ENCODE data around the gene FBN1. TPM values are rescaled to one million over a fixed set of nuclear protein-coding genes. Genes with fewer than 3 reads are reported as not detected.

Gene FBN1
- total RNA-seq, 2 donors from 2014 or later: 57.1 to 84.9 TPM

- TF ChIP-seq CTCF (IDR thresholded peaks at IDR 0.05): no peak
- H3K27me3 ChIP-seq: no peaks in the 10 kb centered on the region
- no peak overlapping the region for H3K4me3 ChIP-seq
These were observed 35.8 kb upstream of the FBN1 start for GRCh38 chr15:48681353-48681752.

GRCh38 chr15:48680841-48681240, 35.3 kb upstream of the FBN1 start:
- H3K4me1 ChIP-seq: no peaks in the 10 kb centered on the region
- no peaks in the 10 kb centered on the region for H3K36me3 ChIP-seq
- no peak overlapping the region for H3K27ac ChIP-seq
- DNase-seq (ENCODE audit: low spot score): no peak
- no peak overlapping the region for H3K4me3 ChIP-seq
- no peaks in the 10 kb centered on the region for H3K9me3 ChIP-seq
- H3K27me3 ChIP-seq: no peaks in the 10 kb centered on the region
- no peak for TF ChIP-seq CTCF (IDR thresholded peaks at IDR 0.05)

More at GRCh38 chr15:48681353-48681752, 35.8 kb upstream of the FBN1 start:
- H3K4me1 ChIP-seq: no peaks in the 10 kb centered on the region
- no peaks in the 10 kb centered on the region for H3K36me3 ChIP-seq
- no peak overlapping the region for H3K27ac ChIP-seq
- DNase-seq (ENCODE audit: low spot score): no peak
- H3K9me3 ChIP-seq: no peaks in the 10 kb centered on the region

- H3K27me3 ChIP-seq: no peaks in the 10 kb centered on the region
- H3K4me1 ChIP-seq: no peaks in the 10 kb centered on the region
- H3K36me3 ChIP-seq: no peaks in the 10 kb centered on the region
- H3K27ac ChIP-seq: no peak overlapping the region
- DNase-seq (ENCODE audit: low spot score): no peak
- no peak for TF ChIP-seq CTCF (IDR thresholded peaks at IDR 0.05)
- no peak overlapping the region for H3K4me3 ChIP-seq
- H3K9me3 ChIP-seq: no peaks in the 10 kb centered on the region
These were observed 34.4 kb upstream of the FBN1 start for GRCh38 chr15:48679952-48680351.

GRCh38 chr15:48678851-48679250, 33.3 kb upstream of the FBN1 start:
- no peak for TF ChIP-seq CTCF (IDR thresholded peaks at IDR 0.05)
- H3K4me3 ChIP-seq: no peak overlapping the region
- DNase-seq (ENCODE audit: low spot score): no peak

GRCh38 chr15:48677821-48678220, 32.3 kb upstream of the FBN1 start:
- Histone ChIP-seq H3K27me3 (no peaks in the 10 kb centered on the region), H3K4me3 (no peak overlapping the region), H3K9me3 (no peaks in the 10 kb centered on the region), H3K36me3 (no peaks in the 10 kb centered on the region), H3K27ac (no peak overlapping the region), H3K4me1 (no peaks in the 10 kb centered on the region)
- no peak for TF ChIP-seq CTCF (IDR thresholded peaks at IDR 0.05)
- no peak for DNase-seq (ENCODE audit: low spot score)

More at GRCh38 chr15:48678851-48679250, 33.3 kb upstream of the FBN1 start:
- H3K27me3 ChIP-seq: no peaks in the 10 kb centered on the region
- H3K4me1 ChIP-seq: no peaks in the 10 kb centered on the region
- no peaks in the 10 kb centered on the region for H3K9me3 ChIP-seq
- no peak overlapping the region for H3K27ac ChIP-seq
- H3K36me3 ChIP-seq: no peaks in the 10 kb centered on the region

- no peak for TF ChIP-seq CTCF (IDR thresholded peaks at IDR 0.05)
- Histone ChIP-seq H3K4me1 (no peaks in the 10 kb centered on the region), H3K27me3 (no peaks in the 10 kb centered on the region), H3K36me3 (no peaks in the 10 kb centered on the region), H3K27ac (no peak overlapping the region), H3K4me3 (no peak overlapping the region), H3K9me3 (no peaks in the 10 kb centered on the region)
- no peak for DNase-seq (ENCODE audit: low spot score)
These were observed 29.9 kb upstream of the FBN1 start for GRCh38 chr15:48675436-48675835.

Measured in right atrium auricular region (tissue), 2 donors.